ENCODE results near the gene MYO16. TPM values are rescaled to one million over a fixed set of nuclear protein-coding genes. Genes with fewer than 3 reads are reported as not detected.
"Not testable (repeated sequence)": the region's sequence is repeated elsewhere in the genome, so short reads cannot be mapped to it uniquely, and the experiment has no call there.

The MYO16 gene
- polyA plus RNA-seq, 1 experiment: not detected

GRCh38 chr13:109215377-109215776 lies 586.0 kb downstream of the MYO16 start:
- ChIA-PET POLR2A (no interaction called here), CTCF (interaction anchor here (1.3 kb wide), 1 partner anchor 19 kb away, joined by 4 read pairs; no protein-coding TSS in a partner anchor)
- no peak for DNase-seq (ENCODE audit: low read depth)
- H3K4me3 ChIP-seq (ENCODE audit: low read depth, low read length): no peak overlapping the region
- H3K36me3 ChIP-seq (ENCODE audit: control insufficient read depth, insufficient read depth, low read length): no peaks in the 10 kb centered on the region
- no peak for TF ChIP-seq CTCF (IDR thresholded peaks at IDR 0.05; ENCODE audit: insufficient read depth, low read depth, low read length)
- H3K27me3 ChIP-seq (ENCODE audit: control insufficient read depth, insufficient read depth, low read length): no peaks in the 10 kb centered on the region

GRCh38 chr13:109217510-109217909 lies 588.1 kb downstream of the MYO16 start:
- H3K36me3 ChIP-seq (ENCODE audit: control insufficient read depth, insufficient read depth, low read length); POLR2A ChIA-PET; DNase-seq (ENCODE audit: low read depth); H3K4me3 ChIP-seq (ENCODE audit: low read depth, low read length); H3K27me3 ChIP-seq (ENCODE audit: control insufficient read depth, insufficient read depth, low read length); CTCF ChIA-PET: not testable (repeated sequence)

- CTCF ChIA-PET: no interaction called here
- no peak for TF ChIP-seq CTCF (IDR thresholded peaks at IDR 0.05; ENCODE audit: insufficient read depth, low read depth, low read length)
Measured at GRCh38 chr13:109220631-109221030, 591.2 kb downstream of the MYO16 start.

GRCh38 chr13:109224033-109224432 lies 594.6 kb downstream of the MYO16 start:
- Histone ChIP-seq H3K36me3 (ENCODE audit: control insufficient read depth, insufficient read depth, low read length) (no peaks in the 10 kb centered on the region), H3K4me3 (ENCODE audit: low read depth, low read length) (no peak overlapping the region), H3K27me3 (ENCODE audit: control insufficient read depth, insufficient read depth, low read length) (no peaks in the 10 kb centered on the region)
- no peak for DNase-seq (ENCODE audit: low read depth)
- TF ChIP-seq CTCF (IDR thresholded peaks at IDR 0.05; ENCODE audit: insufficient read depth, low read depth, low read length): no peak
- ChIA-PET POLR2A (no interaction called here), CTCF (interaction anchor here (1.2 kb wide), 1 partner anchor 14 kb away, joined by 5 read pairs; no protein-coding TSS in a partner anchor)

More at GRCh38 chr13:109220631-109221030, 591.2 kb downstream of the MYO16 start:
- Histone ChIP-seq H3K4me3 (ENCODE audit: low read depth, low read length) (no peak overlapping the region), H3K36me3 (ENCODE audit: control insufficient read depth, insufficient read depth, low read length) (no peaks in the 10 kb centered on the region), H3K27me3 (ENCODE audit: control insufficient read depth, insufficient read depth, low read length) (no peaks in the 10 kb centered on the region)
- no peak for DNase-seq (ENCODE audit: low read depth)
- POLR2A ChIA-PET: no interaction called here

- DNase-seq (ENCODE audit: low read depth): no peak
- ChIA-PET POLR2A (no interaction called here), CTCF (no interaction called here)
- Histone ChIP-seq H3K36me3 (ENCODE audit: control insufficient read depth, insufficient read depth, low read length) (no peaks in the 10 kb centered on the region), H3K4me3 (ENCODE audit: low read depth, low read length) (no peak overlapping the region), H3K27me3 (ENCODE audit: control insufficient read depth, insufficient read depth, low read length) (no peaks in the 10 kb centered on the region)
- no peak for TF ChIP-seq CTCF (IDR thresholded peaks at IDR 0.05; ENCODE audit: insufficient read depth, low read depth, low read length)
Measured at GRCh38 chr13:109226631-109227030, 597.2 kb downstream of the MYO16 start.

GRCh38 chr13:109227344-109227940 lies 598.0 kb downstream of the MYO16 start:
- ChIA-PET POLR2A (no interaction called here), CTCF (interaction anchor here (0.7 kb wide), 1 partner anchor 23 kb away, joined by 3 read pairs; no protein-coding TSS in a partner anchor)
- Histone ChIP-seq H3K4me3 (ENCODE audit: low read depth, low read length) (no peak overlapping the region), H3K36me3 (ENCODE audit: control insufficient read depth, insufficient read depth, low read length) (no peaks in the 10 kb centered on the region), H3K27me3 (ENCODE audit: control insufficient read depth, insufficient read depth, low read length) (no peaks in the 10 kb centered on the region)
- no peak for TF ChIP-seq CTCF (IDR thresholded peaks at IDR 0.05; ENCODE audit: insufficient read depth, low read depth, low read length)
- DNase-seq (ENCODE audit: low read depth): no peak

All from BJ (cell line).